ENCODE results near the gene SLU7. TPM values are rescaled to one million over a fixed set of nuclear protein-coding genes. Genes with fewer than 3 reads are reported as not detected.

The SLU7 gene
- polyA plus RNA-seq, 1 donor from 2014 or later = 82.2 TPM

DNA sequence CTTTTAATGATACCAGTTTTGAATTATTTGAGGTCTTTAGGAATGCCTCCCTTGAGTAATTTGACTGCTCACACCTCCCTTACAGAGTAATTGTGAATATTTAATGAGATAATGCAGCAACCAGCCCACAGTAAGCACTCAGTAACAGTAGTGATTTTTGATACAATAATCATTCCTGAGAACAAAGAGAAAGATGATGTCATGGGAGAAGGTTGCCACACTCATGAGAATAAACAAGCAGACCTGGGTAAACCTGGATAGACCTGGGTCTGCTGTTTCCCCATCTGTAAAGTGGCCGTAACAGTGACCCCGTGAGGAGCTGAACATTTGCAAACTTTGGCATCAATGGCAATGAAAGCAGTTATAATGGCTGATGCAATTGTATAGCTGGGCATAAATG lies 52.7 kb downstream of the SLU7 start:
- TF ChIP-seq, protein P1, sequence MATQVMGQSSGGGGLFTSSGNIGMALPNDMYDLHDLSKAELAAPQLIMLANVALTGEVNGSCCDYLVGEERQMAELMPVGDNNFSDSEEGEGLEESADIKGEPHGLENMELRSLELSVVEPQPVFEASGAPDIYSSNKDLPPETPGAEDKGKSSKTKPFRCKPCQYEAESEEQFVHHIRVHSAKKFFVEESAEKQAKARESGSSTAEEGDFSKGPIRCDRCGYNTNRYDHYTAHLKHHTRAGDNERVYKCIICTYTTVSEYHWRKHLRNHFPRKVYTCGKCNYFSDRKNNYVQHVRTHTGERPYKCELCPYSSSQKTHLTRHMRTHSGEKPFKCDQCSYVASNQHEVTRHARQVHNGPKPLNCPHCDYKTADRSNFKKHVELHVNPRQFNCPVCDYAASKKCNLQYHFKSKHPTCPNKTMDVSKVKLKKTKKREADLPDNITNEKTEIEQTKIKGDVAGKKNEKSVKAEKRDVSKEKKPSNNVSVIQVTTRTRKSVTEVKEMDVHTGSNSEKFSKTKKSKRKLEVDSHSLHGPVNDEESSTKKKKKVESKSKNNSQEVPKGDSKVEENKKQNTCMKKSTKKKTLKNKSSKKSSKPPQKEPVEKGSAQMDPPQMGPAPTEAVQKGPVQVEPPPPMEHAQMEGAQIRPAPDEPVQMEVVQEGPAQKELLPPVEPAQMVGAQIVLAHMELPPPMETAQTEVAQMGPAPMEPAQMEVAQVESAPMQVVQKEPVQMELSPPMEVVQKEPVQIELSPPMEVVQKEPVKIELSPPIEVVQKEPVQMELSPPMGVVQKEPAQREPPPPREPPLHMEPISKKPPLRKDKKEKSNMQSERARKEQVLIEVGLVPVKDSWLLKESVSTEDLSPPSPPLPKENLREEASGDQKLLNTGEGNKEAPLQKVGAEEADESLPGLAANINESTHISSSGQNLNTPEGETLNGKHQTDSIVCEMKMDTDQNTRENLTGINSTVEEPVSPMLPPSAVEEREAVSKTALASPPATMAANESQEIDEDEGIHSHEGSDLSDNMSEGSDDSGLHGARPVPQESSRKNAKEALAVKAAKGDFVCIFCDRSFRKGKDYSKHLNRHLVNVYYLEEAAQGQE (IDR thresholded peaks at IDR 0.05; ENCODE audit: borderline replicate concordance) = no peak
- TF ChIP-seq POLR2AphosphoS5 (IDR thresholded peaks at IDR 0.05) = no peak
- no peak for TF ChIP-seq EP300 (conservative IDR thresholded peaks at IDR 0.05; ENCODE audit: poor library complexity, severe bottlenecking)
- no peak for TF ChIP-seq TAF1 (IDR thresholded peaks at IDR 0.05; ENCODE audit: low read depth)
- no peak for TF ChIP-seq MXI1 (conservative IDR thresholded peaks at IDR 0.05; ENCODE audit: poor library complexity, severe bottlenecking)
- TF ChIP-seq EZH2 (IDR thresholded peaks at IDR 0.05; ENCODE audit: borderline replicate concordance, insufficient read depth, low read length, poor library complexity, severe bottlenecking) = no peak
- TF ChIP-seq, protein P2, sequence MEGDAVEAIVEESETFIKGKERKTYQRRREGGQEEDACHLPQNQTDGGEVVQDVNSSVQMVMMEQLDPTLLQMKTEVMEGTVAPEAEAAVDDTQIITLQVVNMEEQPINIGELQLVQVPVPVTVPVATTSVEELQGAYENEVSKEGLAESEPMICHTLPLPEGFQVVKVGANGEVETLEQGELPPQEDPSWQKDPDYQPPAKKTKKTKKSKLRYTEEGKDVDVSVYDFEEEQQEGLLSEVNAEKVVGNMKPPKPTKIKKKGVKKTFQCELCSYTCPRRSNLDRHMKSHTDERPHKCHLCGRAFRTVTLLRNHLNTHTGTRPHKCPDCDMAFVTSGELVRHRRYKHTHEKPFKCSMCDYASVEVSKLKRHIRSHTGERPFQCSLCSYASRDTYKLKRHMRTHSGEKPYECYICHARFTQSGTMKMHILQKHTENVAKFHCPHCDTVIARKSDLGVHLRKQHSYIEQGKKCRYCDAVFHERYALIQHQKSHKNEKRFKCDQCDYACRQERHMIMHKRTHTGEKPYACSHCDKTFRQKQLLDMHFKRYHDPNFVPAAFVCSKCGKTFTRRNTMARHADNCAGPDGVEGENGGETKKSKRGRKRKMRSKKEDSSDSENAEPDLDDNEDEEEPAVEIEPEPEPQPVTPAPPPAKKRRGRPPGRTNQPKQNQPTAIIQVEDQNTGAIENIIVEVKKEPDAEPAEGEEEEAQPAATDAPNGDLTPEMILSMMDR (IDR thresholded peaks at IDR 0.05; ENCODE audit: poor library complexity, severe bottlenecking) = no peak

DNA sequence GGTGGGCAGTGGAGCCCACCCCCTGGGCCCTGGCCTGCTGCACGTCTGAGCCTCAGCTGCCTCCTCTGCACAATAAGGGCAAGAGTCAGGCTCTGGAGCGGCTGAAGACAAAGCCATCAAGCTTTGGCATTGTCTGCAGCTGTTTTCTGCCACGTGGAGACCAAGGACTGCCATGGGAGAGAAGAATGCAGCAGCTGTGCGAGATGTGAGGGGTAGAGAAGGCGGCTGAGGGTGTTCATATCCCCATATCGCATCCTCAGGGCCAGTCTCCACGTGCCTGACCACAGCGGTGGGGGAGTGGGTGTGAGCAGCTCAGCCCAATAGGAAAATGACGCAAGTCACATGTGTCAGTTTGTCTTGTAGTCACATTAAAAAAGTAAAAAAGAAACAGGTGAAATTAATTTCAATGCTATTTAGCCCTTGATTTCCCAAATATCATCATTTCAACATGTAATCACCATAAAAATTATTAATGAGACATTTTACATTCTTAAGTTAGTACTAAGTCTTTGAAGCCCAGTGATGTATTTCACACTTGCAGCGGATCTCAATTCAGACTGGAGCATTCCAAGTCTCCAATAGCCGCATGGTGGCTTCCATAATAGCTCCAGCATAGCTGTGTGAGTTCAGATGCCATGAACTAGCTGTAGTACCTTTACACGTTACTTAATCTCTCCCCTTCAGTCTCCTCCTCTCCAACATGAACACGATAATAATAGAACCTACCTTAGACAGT lies 55.1 kb downstream of the SLU7 start:
- Histone ChIP-seq H3K36me3 (ENCODE audit: insufficient read depth, low read length) (no peaks in the 10 kb centered on the region), H4K20me1 (ENCODE audit: insufficient read depth) (no peaks in the 10 kb centered on the region), H3F3A (ENCODE audit: insufficient read depth, low read length, poor library complexity, severe bottlenecking) (no peaks in the 10 kb centered on the region), H3K4me2 (ENCODE audit: low read length) (no peak overlapping the region), H3K4me3 (ENCODE audit: low read length) (no peak overlapping the region), H3K79me2 (replicated peaks; ENCODE audit: insufficient read depth, low read length) (no peaks in the 10 kb centered on the region), H3K27me3 (ENCODE audit: insufficient read depth, low read depth, low read length) (no peaks in the 10 kb centered on the region), H3K9me2 (ENCODE audit: insufficient read depth, low read length) (no peaks in the 10 kb centered on the region), H3K9ac (ENCODE audit: low read length) (no peak overlapping the region), H3K9me3 (ENCODE audit: low read length) (no peaks in the 10 kb centered on the region), H3K27ac (ENCODE audit: low read length) (no peak overlapping the region), H2AFZ (ENCODE audit: low read depth, low read length) (no peak overlapping the region)
- TF ChIP-seq TAF1 (IDR thresholded peaks at IDR 0.05; ENCODE audit: low read depth) = no peak
- no peak for TF ChIP-seq MXI1 (conservative IDR thresholded peaks at IDR 0.05; ENCODE audit: poor library complexity, severe bottlenecking)
- TF ChIP-seq, protein P2 (IDR thresholded peaks at IDR 0.05; ENCODE audit: poor library complexity, severe bottlenecking) = no peak
- TF ChIP-seq, protein P1 (IDR thresholded peaks at IDR 0.05; ENCODE audit: borderline replicate concordance) = no peak
- TF ChIP-seq SMC3 (conservative IDR thresholded peaks at IDR 0.05; ENCODE audit: poor library complexity) = no peak
- TF ChIP-seq RAD21 (conservative IDR thresholded peaks at IDR 0.05) = no peak
- TF ChIP-seq EP300 (conservative IDR thresholded peaks at IDR 0.05; ENCODE audit: poor library complexity, severe bottlenecking) = no peak
- no peak for TF ChIP-seq EZH2 (IDR thresholded peaks at IDR 0.05; ENCODE audit: borderline replicate concordance, insufficient read depth, low read length, poor library complexity, severe bottlenecking)
- no peak for TF ChIP-seq POLR2AphosphoS5 (IDR thresholded peaks at IDR 0.05)

More for the DNA sequence above, 52.7 kb downstream of the SLU7 start:
- no peaks in the 10 kb centered on the region for H3K9me2 ChIP-seq (ENCODE audit: insufficient read depth, low read length)
- H4K20me1 ChIP-seq (ENCODE audit: insufficient read depth) = no peaks in the 10 kb centered on the region
- no peaks in the 10 kb centered on the region for H3K36me3 ChIP-seq (ENCODE audit: insufficient read depth, low read length)
- H3K27me3 ChIP-seq (ENCODE audit: insufficient read depth, low read depth, low read length) = peaks cover 12% of the 10 kb centered on the region
- H3K9ac ChIP-seq (ENCODE audit: low read length) = no peak overlapping the region
- H2AFZ ChIP-seq (ENCODE audit: low read depth, low read length) = no peak overlapping the region
- H3K4me2 ChIP-seq (ENCODE audit: low read length) = no peak overlapping the region
- no peak overlapping the region for H3K4me3 ChIP-seq (ENCODE audit: low read length)
- no peaks in the 10 kb centered on the region for H3F3A ChIP-seq (ENCODE audit: insufficient read depth, low read length, poor library complexity, severe bottlenecking)
- H3K27ac ChIP-seq (ENCODE audit: low read length) = no peak overlapping the region
- no peaks in the 10 kb centered on the region for H3K79me2 ChIP-seq (replicated peaks; ENCODE audit: insufficient read depth, low read length)
- no peaks in the 10 kb centered on the region for H3K9me3 ChIP-seq (ENCODE audit: low read length)
